CD8-positive, alpha-beta memory T cell (primary cell): ENCODE measurements around the gene TMC4. TPM values are rescaled to one million over a fixed set of nuclear protein-coding genes. Genes with fewer than 3 reads are reported as not detected.
"Not testable (repeated sequence)": the region's sequence is repeated elsewhere in the genome, so short reads cannot be mapped to it uniquely, and the experiment has no call there.

ENCODE experiments used
- CTCF ChIA-PET: fragments of 350-600 bp; sonication (Branson Sonifier 250); formaldehyde crosslinking; loops from one replicate; lab custom pipeline; 2021; ENCODE audit warnings: antibody characterized with exemption; lab: Charles Lee
- POLR2A ChIA-PET: fragments of 350-600 bp; sonication (Branson Sonifier 250); formaldehyde crosslinking; loops from one replicate; lab custom pipeline; 2021; ENCODE audit warnings: antibody characterized with exemption; lab: Charles Lee
- DNase-seq, 5 donors: peaks; one replicate each; pipeline versions ENCODE4 v3.0.0 to v3.0.0-alpha.2; 2020 to 2022; ENCODE audit warnings: mixed read lengths in 1 of 5
- H3K27ac ChIP-seq: one replicate; pipeline ENCODE4 v1.7.0; 2013; ENCODE audit warnings: low read depth, mild to moderate bottlenecking, low read length, moderate library complexity
- H3K27me3 ChIP-seq: 2 replicates; pipeline ENCODE4 v1.7.0; 2013; ENCODE audit warnings: low read length, mild to moderate bottlenecking; ENCODE audit not compliant: insufficient read depth, poor library complexity, severe bottlenecking
- H3K36me3 ChIP-seq: 2 replicates; pipeline ENCODE4 v1.7.0; 2013; ENCODE audit warnings: mild to moderate bottlenecking, low read length, moderate library complexity; ENCODE audit not compliant: insufficient read depth
- H3K4me1 ChIP-seq: 2 replicates; pipeline ENCODE4 v1.7.0; 2013; ENCODE audit warnings: mild to moderate bottlenecking, low read length, moderate library complexity; ENCODE audit not compliant: insufficient read depth
- H3K4me3 ChIP-seq: 2 replicates; pipeline ENCODE4 v1.7.0; 2013; ENCODE audit warnings: mild to moderate bottlenecking, low read length
- H3K9me3 ChIP-seq: 2 replicates; pipeline ENCODE4 v1.7.0; 2013; ENCODE audit warnings: mild to moderate bottlenecking, low read length
- H3K27ac Mint-ChIP-seq, 8 donors: one replicate each; pipeline ENCODE4 v1.8.0; 2020 to 2021; ENCODE audit warnings: mixed read lengths in 8 of 8, mild to moderate bottlenecking in 6 of 8, inconsistent platforms in 3 of 8, moderate library complexity in 3 of 8
- H3K27me3 Mint-ChIP-seq, 2 donors: one replicate each; pipeline ENCODE4 v1.8.0; 2020 to 2021; ENCODE audit warnings: mixed read lengths in 2 of 2, mild to moderate bottlenecking in 1 of 2, moderate library complexity in 1 of 2
- H3K36me3 Mint-ChIP-seq, 3 donors: one replicate each; pipeline ENCODE4 v1.8.0; 2020 to 2021; ENCODE audit warnings: mixed read lengths in 3 of 3, inconsistent platforms in 1 of 3, mild to moderate bottlenecking in 1 of 3
- H3K4me1 Mint-ChIP-seq, 3 donors: one replicate each; pipeline ENCODE4 v1.8.0; 2020 to 2021; ENCODE audit warnings: mixed read lengths in 3 of 3, inconsistent platforms in 1 of 3, mild to moderate bottlenecking in 1 of 3
- H3K4me3 Mint-ChIP-seq, 7 donors: one replicate each; pipeline ENCODE4 v1.8.0; 2020 to 2021; ENCODE audit warnings: mixed read lengths in 7 of 7, mild to moderate bottlenecking in 6 of 7, moderate library complexity in 4 of 7, inconsistent platforms in 2 of 7
- H3K9me3 Mint-ChIP-seq, 5 donors: one replicate each; pipeline ENCODE4 v1.8.0; 2020 to 2022; ENCODE audit warnings: mixed read lengths in 5 of 5, mild to moderate bottlenecking in 3 of 5, moderate library complexity in 2 of 5, inconsistent platforms in 1 of 5
- polyA plus RNA-seq: library from polyadenylated mRNA; unstranded; fragments of 300-500 nt; fragmentation: Illumina TruSeq; gene quantifications from one replicate; pipeline ENCODE4 v1.2.3, GENCODE V29; 2021
- total RNA-seq, 2 experiments: library from RNA; stranded (reverse); gene quantifications; one replicate each; pipeline ENCODE4 v1.2.3, GENCODE V29; 2021

The TMC4 gene
- total and polyA plus RNA-seq, 3 experiments from 2014 or later = 0.18 to 0.38 TPM; not detected in 1

- Mint-ChIP-seq H3K4me1 (peaks cover 64 to 89% (median 75%) of the 10 kb centered on the region in 3 donors), H3K27me3 (no peaks in the 10 kb centered on the region), H3K4me3 (peak overlapping the region in 3 of 7 donors; percentile 3 to 56 (median 28)), H3K9me3 (no peaks in the 10 kb centered on the region), H3K36me3 (peaks cover 0 to 63% (median 11%) of the 10 kb centered on the region in 3 donors), H3K27ac (peak overlapping the region; percentile 34 to 89 (median 62))
- ChIA-PET CTCF (interaction anchor here (1.2 to 2.1 kb wide), 2 partner anchors 19 to 35 kb away, joined by 4 to 5 read pairs; partner anchors contain the start of genes MBOAT7 and TMC4), POLR2A (no interaction called here)
- Histone ChIP-seq H3K27me3 (no peaks in the 10 kb centered on the region), H3K27ac (peak overlapping the region; percentile 14), H3K9me3 (no peaks in the 10 kb centered on the region), H3K36me3 (peaks cover 49% of the 10 kb centered on the region), H3K4me1 (peaks cover 86% of the 10 kb centered on the region), H3K4me3 (no peak overlapping the region)
- DNase-seq = no peak
Measured at GRCh38 chr19:54207676-54207982, 34.7 kb upstream of the TMC4 start.

GRCh38 chr19:54207193-54207592 lies 34.2 kb upstream of the TMC4 start:
- POLR2A ChIA-PET, H3K27me3 ChIP-seq, DNase-seq, H3K27me3 Mint-ChIP-seq, H3K4me3 Mint-ChIP-seq, H3K27ac ChIP-seq, H3K9me3 ChIP-seq, H3K4me3 ChIP-seq, H3K9me3 Mint-ChIP-seq: not testable (repeated sequence)
- CTCF ChIA-PET = interaction anchor here (1.2 to 2.1 kb wide), 3 partner anchors 15 to 34 kb away, joined by 4 to 5 read pairs (median 4); partner anchors contain the start of genes MBOAT7 and TMC4
- peaks cover 0 to 68% (median 14%) of the 10 kb centered on the region in 3 donors for H3K36me3 Mint-ChIP-seq
- Histone ChIP-seq H3K36me3 (peaks cover 53% of the 10 kb centered on the region), H3K4me1 (peaks cover 90% of the 10 kb centered on the region)
- H3K4me1 Mint-ChIP-seq = peaks cover 68 to 93% (median 80%) of the 10 kb centered on the region in 3 donors
- peak overlapping the region in 3 of 8 donors; percentile 8 to 65 (median 38) for H3K27ac Mint-ChIP-seq

- Histone ChIP-seq H3K4me1 (peaks cover 94% of the 10 kb centered on the region), H3K4me3 (no peak overlapping the region), H3K36me3 (peaks cover 56% of the 10 kb centered on the region), H3K27me3 (no peaks in the 10 kb centered on the region), H3K27ac (no peak overlapping the region), H3K9me3 (no peaks in the 10 kb centered on the region)
- POLR2A ChIA-PET = no interaction called here
- peak overlapping the region in 3 of 8 donors; percentile 8 to 73 (median 12) for H3K27ac Mint-ChIP-seq
- DNase-seq = no peak
- H3K27me3 Mint-ChIP-seq = no peaks in the 10 kb centered on the region
- peaks cover 0 to 71% (median 15%) of the 10 kb centered on the region in 3 donors for H3K36me3 Mint-ChIP-seq
- H3K4me3 Mint-ChIP-seq = peak overlapping the region in 1 of 7 donors; percentile 36
- peaks cover 72 to 97% (median 84%) of the 10 kb centered on the region in 3 donors for H3K4me1 Mint-ChIP-seq
- CTCF ChIA-PET = interaction anchor here (1.2 to 2.1 kb wide), 2 partner anchors 15 to 18 kb away, joined by 4 to 5 read pairs; partner anchors contain the start of gene MBOAT7
- no peaks in the 10 kb centered on the region for H3K9me3 Mint-ChIP-seq
Measured at GRCh38 chr19:54206831-54207177, 33.8 kb upstream of the TMC4 start.

- no peak for DNase-seq
- peaks cover 56% of the 10 kb centered on the region for H3K36me3 ChIP-seq
- peaks cover 0 to 76% (median 17%) of the 10 kb centered on the region in 3 donors for H3K36me3 Mint-ChIP-seq
- H3K27ac ChIP-seq = no peak overlapping the region
- ChIA-PET CTCF (interaction anchor here (1.2 to 2.1 kb wide), 2 partner anchors 14 to 17 kb away, joined by 4 to 5 read pairs; partner anchors contain the start of gene MBOAT7), POLR2A (no interaction called here)
- peaks cover 97% of the 10 kb centered on the region for H3K4me1 ChIP-seq
- H3K27ac Mint-ChIP-seq = peak overlapping the region in 5 of 8 donors; percentile 50 to 95 (median 54)
- H3K4me3 ChIP-seq = no peak overlapping the region
- H3K9me3 ChIP-seq = no peaks in the 10 kb centered on the region
- no peaks in the 10 kb centered on the region for H3K27me3 ChIP-seq
- peak overlapping the region in 1 of 7 donors; percentile 36 for H3K4me3 Mint-ChIP-seq
- H3K4me1 Mint-ChIP-seq = peaks cover 74 to 100% (median 87%) of the 10 kb centered on the region in 3 donors
- no peaks in the 10 kb centered on the region for H3K9me3 Mint-ChIP-seq
- H3K27me3 Mint-ChIP-seq = no peaks in the 10 kb centered on the region
Measured at GRCh38 chr19:54206030-54206830, 33.3 kb upstream of the TMC4 start.

GRCh38 chr19:54204767-54205468 lies 32.0 kb upstream of the TMC4 start:
- H3K4me1 ChIP-seq = peaks cover 87% of the 10 kb centered on the region
- peaks cover 0 to 4% of the 10 kb centered on the region in 2 donors for H3K27me3 Mint-ChIP-seq
- no peaks in the 10 kb centered on the region for H3K9me3 ChIP-seq
- ChIA-PET CTCF (interaction anchor here (0.9 kb wide), 1 partner anchor 28 kb away, joined by 3 read pairs; no protein-coding TSS in a partner anchor), POLR2A (no interaction called here)
- H3K9me3 Mint-ChIP-seq = no peaks in the 10 kb centered on the region
- H3K4me1 Mint-ChIP-seq = peaks cover 69 to 96% (median 81%) of the 10 kb centered on the region in 3 donors
- no peaks in the 10 kb centered on the region for H3K27me3 ChIP-seq
- H3K36me3 Mint-ChIP-seq = peaks cover 0 to 83% (median 17%) of the 10 kb centered on the region in 3 donors
- H3K36me3 ChIP-seq = peaks cover 56% of the 10 kb centered on the region
- no peak overlapping the region for H3K4me3 ChIP-seq
- H3K27ac ChIP-seq = peak overlapping the region; percentile 21
- peak overlapping the region in 4 of 8 donors; percentile 42 to 95 (median 70) for H3K27ac Mint-ChIP-seq
- no peak for DNase-seq
- H3K4me3 Mint-ChIP-seq = peak overlapping the region in 4 of 7 donors; percentile 1 to 100 (median 72)

- peak overlapping the region; percentile 57 for H3K27ac ChIP-seq
- ChIA-PET CTCF (interaction anchor here (1.2 kb wide), 1 partner anchor 8 kb away, joined by 3 read pairs; no protein-coding TSS in a partner anchor), POLR2A (no interaction called here)
- no peak for DNase-seq
- peak overlapping the region in 7 of 8 donors; percentile 55 to 100 (median 95) for H3K27ac Mint-ChIP-seq
- peaks cover 54% of the 10 kb centered on the region for H3K36me3 ChIP-seq
- H3K4me3 ChIP-seq = no peak overlapping the region
- no peaks in the 10 kb centered on the region for H3K27me3 ChIP-seq
- peaks cover 60 to 84% (median 66%) of the 10 kb centered on the region in 3 donors for H3K4me1 Mint-ChIP-seq
- H3K4me3 Mint-ChIP-seq = peak overlapping the region; percentile 34 to 100 (median 99)
- peaks cover 0 to 4% of the 10 kb centered on the region in 2 donors for H3K27me3 Mint-ChIP-seq
- H3K9me3 Mint-ChIP-seq = no peaks in the 10 kb centered on the region
- H3K4me1 ChIP-seq = peaks cover 75% of the 10 kb centered on the region
- H3K36me3 Mint-ChIP-seq = peaks cover 0 to 74% (median 12%) of the 10 kb centered on the region in 3 donors
- no peaks in the 10 kb centered on the region for H3K9me3 ChIP-seq
Measured at GRCh38 chr19:54203151-54203611, 30.2 kb upstream of the TMC4 start.

- Histone ChIP-seq H3K27me3 (no peaks in the 10 kb centered on the region), H3K36me3 (peaks cover 43% of the 10 kb centered on the region), H3K4me1 (peaks cover 64% of the 10 kb centered on the region), H3K4me3 (peak overlapping the region; percentile 90), H3K9me3 (no peaks in the 10 kb centered on the region), H3K27ac (peak overlapping the region; percentile 92)
- Mint-ChIP-seq H3K27me3 (peaks cover 0 to 4% of the 10 kb centered on the region in 2 donors), H3K27ac (peak overlapping the region; percentile 95 to 100 (median 99)), H3K36me3 (peaks cover 0 to 62% (median 11%) of the 10 kb centered on the region in 3 donors), H3K9me3 (no peaks in the 10 kb centered on the region), H3K4me1 (peaks cover 54 to 72% (median 54%) of the 10 kb centered on the region in 3 donors), H3K4me3 (peak overlapping the region; percentile 93 to 100 (median 99))
- ChIA-PET POLR2A (no interaction called here), CTCF (interaction anchor here (0.9 to 1.6 kb wide), 4 partner anchors 9 to 35 kb away, joined by 3 to 4 read pairs (median 3); partner anchors contain the start of gene TSEN34)
- DNase-seq = no peak
Measured at GRCh38 chr19:54201980-54202379, 29.0 kb upstream of the TMC4 start.
